ENCODE measurements around the gene ERBB2. TPM values are rescaled to one million over a fixed set of nuclear protein-coding genes. Genes with fewer than 3 reads are reported as not detected.

ERBB2 gene
- total RNA-seq, 2 experiments from 2014 or later: 3.3 to 3.5 TPM

- CTCF ChIA-PET: interaction anchor here (0.6 to 4.0 kb wide), 24 partner anchors 8 to 250 kb away, joined by 3 to 32 read pairs (median 4); partner anchors contain the start of genes ERBB2 and PSMD3
- POLR2A ChIA-PET: interaction anchor here (0.6 to 2.0 kb wide), 7 partner anchors 25 to 250 kb away, joined by 3 to 7 read pairs (median 3); no protein-coding TSS in a partner anchor
Observed at GRCh38 chr17:39730095-39730921, 30.4 kb downstream of the ERBB2 start, which contains the start of gene MIEN1. TSS of gene MIEN1 (minus strand) at chr17:39730532. CDS start at chr17:39730495, 37 bp downstream.

GRCh38 chr17:39732586-39732985, 32.7 kb downstream of the ERBB2 start:
- POLR2A ChIA-PET: no interaction called here
- CTCF ChIA-PET: interaction anchor here (1.1 kb wide), 1 partner anchor 60 kb away, joined by 3 read pairs; no protein-coding TSS in a partner anchor

GRCh38 chr17:39735882-39736281, 36.0 kb downstream of the ERBB2 start:
- CTCF ChIA-PET: no interaction called here
- POLR2A ChIA-PET: no interaction called here

- POLR2A ChIA-PET: no interaction called here
- CTCF ChIA-PET: interaction anchor here (0.6 kb wide), 1 partner anchor 223 kb away, joined by 3 read pairs; no protein-coding TSS in a partner anchor
Observed at GRCh38 chr17:39736319-39737165, 36.7 kb downstream of the ERBB2 start.

- CTCF ChIA-PET: interaction anchor here (0.6 kb wide), 1 partner anchor 223 kb away, joined by 3 read pairs; no protein-coding TSS in a partner anchor
- POLR2A ChIA-PET: no interaction called here
Observed at GRCh38 chr17:39737206-39737759, 37.4 kb downstream of the ERBB2 start.

GRCh38 chr17:39737760-39738567, 38.1 kb downstream of the ERBB2 start, which contains the start of gene GRB7:
TSS of gene GRB7 (plus strand) at chr17:39737938. CDS start at chr17:39742302, 4,364 bp downstream.
- ChIA-PET POLR2A (no interaction called here), CTCF (interaction anchor here (0.6 kb wide), 1 partner anchor 224 kb away, joined by 3 read pairs; no protein-coding TSS in a partner anchor)

GRCh38 chr17:39738568-39738901, 38.7 kb downstream of the ERBB2 start:
- POLR2A ChIA-PET: no interaction called here
- CTCF ChIA-PET: interaction anchor here (0.6 to 1.5 kb wide), 2 partner anchors 8 to 224 kb away, joined by 3 read pairs; partner anchors contain the start of gene MIEN1

GRCh38 chr17:39738983-39739884, 39.4 kb downstream of the ERBB2 start:
- POLR2A ChIA-PET: no interaction called here
- CTCF ChIA-PET: interaction anchor here (0.6 to 1.5 kb wide), 2 partner anchors 9 to 223 kb away, joined by 3 read pairs; partner anchors contain the start of gene MIEN1

GRCh38 chr17:39739885-39740356, 40.1 kb downstream of the ERBB2 start:
- CTCF ChIA-PET: interaction anchor here (1.5 kb wide), 1 partner anchor 9 kb away, joined by 3 read pairs; the partner anchor contains the start of gene MIEN1
- POLR2A ChIA-PET: no interaction called here

- CTCF ChIA-PET: no interaction called here
- POLR2A ChIA-PET: no interaction called here
Observed at GRCh38 chr17:39740357-39741111, 40.7 kb downstream of the ERBB2 start.

- POLR2A ChIA-PET: no interaction called here
- CTCF ChIA-PET: no interaction called here
Observed at GRCh38 chr17:39742126-39742855, 42.4 kb downstream of the ERBB2 start.

- ChIA-PET CTCF (no interaction called here), POLR2A (no interaction called here)
Observed at GRCh38 chr17:39742856-39743436, 43.1 kb downstream of the ERBB2 start.

- POLR2A ChIA-PET: no interaction called here
- CTCF ChIA-PET: no interaction called here
Observed at GRCh38 chr17:39744075-39744835, 44.4 kb downstream of the ERBB2 start.

GRCh38 chr17:39744836-39745215, 45.0 kb downstream of the ERBB2 start:
- CTCF ChIA-PET: no interaction called here
- POLR2A ChIA-PET: no interaction called here

GRCh38 chr17:39745335-39746144, 45.7 kb downstream of the ERBB2 start:
- POLR2A ChIA-PET: no interaction called here
- CTCF ChIA-PET: no interaction called here
